Measurements from ENCODE around the gene PGM5.

Gene PGM5

GRCh38 chr9:68493541-68493940, 137.1 kb downstream of the PGM5 start:
- no peak for TF ChIP-seq NFIC (IDR thresholded peaks at IDR 0.05)
- no peak for TF ChIP-seq TCF12 (IDR thresholded peaks at IDR 0.05; ENCODE audit: low read depth)
- no peak for TF ChIP-seq EGR1 (IDR thresholded peaks at IDR 0.05)
- no peak for TF ChIP-seq FOXM1 (IDR thresholded peaks at IDR 0.05; ENCODE audit: borderline replicate concordance, low read depth)
- no peak for TF ChIP-seq USF1 (IDR thresholded peaks at IDR 0.05)
- no peak for TF ChIP-seq TAF1 (IDR thresholded peaks at IDR 0.05; ENCODE audit: low read depth)
- no peak for TF ChIP-seq YY1 (IDR thresholded peaks at IDR 0.05; ENCODE audit: low read depth)
- TF ChIP-seq ZBTB7A (IDR thresholded peaks at IDR 0.05; ENCODE audit: low read depth), result no peak
- no peak for TF ChIP-seq CREB1 (IDR thresholded peaks at IDR 0.05; ENCODE audit: low read depth)
- TF ChIP-seq RAD21 (IDR thresholded peaks at IDR 0.05; ENCODE audit: low read depth), result no peak
- no peak for TF ChIP-seq CEBPB (IDR thresholded peaks at IDR 0.05)
- no peak for TF ChIP-seq MAX (IDR thresholded peaks at IDR 0.05)
- no peak for TF ChIP-seq TEAD4 (IDR thresholded peaks at IDR 0.05)
- TF ChIP-seq EP300 (IDR thresholded peaks at IDR 0.05; ENCODE audit: borderline replicate concordance), result no peak
- TF ChIP-seq REST (IDR thresholded peaks at IDR 0.05; ENCODE audit: low read depth), result no peak

- no peak for TF ChIP-seq CREB1 (IDR thresholded peaks at IDR 0.05; ENCODE audit: low read depth)
- no peak for TF ChIP-seq EGR1 (IDR thresholded peaks at IDR 0.05)
- no peak for TF ChIP-seq USF1 (IDR thresholded peaks at IDR 0.05)
- no peak for TF ChIP-seq TAF1 (IDR thresholded peaks at IDR 0.05; ENCODE audit: low read depth)
- TF ChIP-seq TCF12 (IDR thresholded peaks at IDR 0.05; ENCODE audit: low read depth), result no peak
- TF ChIP-seq EP300 (IDR thresholded peaks at IDR 0.05; ENCODE audit: borderline replicate concordance), result no peak
- no peak for TF ChIP-seq MAX (IDR thresholded peaks at IDR 0.05)
- no peak for TF ChIP-seq TEAD4 (IDR thresholded peaks at IDR 0.05)
- TF ChIP-seq ZBTB7A (IDR thresholded peaks at IDR 0.05; ENCODE audit: low read depth), result no peak
- TF ChIP-seq NFIC (IDR thresholded peaks at IDR 0.05), result no peak
- no peak for TF ChIP-seq REST (IDR thresholded peaks at IDR 0.05; ENCODE audit: low read depth)
- TF ChIP-seq CEBPB (IDR thresholded peaks at IDR 0.05), result no peak
- no peak for TF ChIP-seq FOXM1 (IDR thresholded peaks at IDR 0.05; ENCODE audit: borderline replicate concordance, low read depth)
Observed at GRCh38 chr9:68493958-68494577, 137.7 kb downstream of the PGM5 start.

- TF ChIP-seq YY1 (IDR thresholded peaks at IDR 0.05; ENCODE audit: low read depth) (no peak), TEAD4 (IDR thresholded peaks at IDR 0.05) (no peak), FOXM1 (IDR thresholded peaks at IDR 0.05; ENCODE audit: borderline replicate concordance, low read depth) (no peak), TCF12 (IDR thresholded peaks at IDR 0.05; ENCODE audit: low read depth) (no peak), EP300 (IDR thresholded peaks at IDR 0.05; ENCODE audit: borderline replicate concordance) (no peak), CREB1 (IDR thresholded peaks at IDR 0.05; ENCODE audit: low read depth) (no peak), CEBPB (IDR thresholded peaks at IDR 0.05) (no peak), EGR1 (IDR thresholded peaks at IDR 0.05) (no peak), REST (IDR thresholded peaks at IDR 0.05; ENCODE audit: low read depth) (no peak), ZBTB7A (IDR thresholded peaks at IDR 0.05; ENCODE audit: low read depth) (no peak), TAF1 (IDR thresholded peaks at IDR 0.05; ENCODE audit: low read depth) (no peak), MAX (IDR thresholded peaks at IDR 0.05) (no peak), USF1 (IDR thresholded peaks at IDR 0.05) (no peak), RAD21 (IDR thresholded peaks at IDR 0.05; ENCODE audit: low read depth) (no peak), NFIC (IDR thresholded peaks at IDR 0.05) (no peak)
Observed at GRCh38 chr9:68495247-68495646, 138.8 kb downstream of the PGM5 start.

All from Ishikawa (cell line).